SU-DHL-6 (cell line): ENCODE results near the gene F2RL1.
"Not testable (repeated sequence)": the region's sequence is repeated elsewhere in the genome, so short reads cannot be mapped to it uniquely, and the experiment has no call there.

Experiments used
- H2AFZ ChIP-seq: fragments of 200-600 bp; sonication (generic); 2 replicates; pipeline ENCODE4 v1.6.1; 2014; ENCODE audit warnings: low read depth, mild to moderate bottlenecking, moderate library complexity, mixed read lengths, antibody characterized with exemption, low read length; ENCODE audit not compliant: severe bottlenecking
- H3F3A ChIP-seq: fragments of 200-600 bp; shearing (Covaris generic); 2 replicates; pipeline ENCODE4 v1.6.0; 2016; ENCODE audit warnings: antibody characterized with exemption, mild to moderate bottlenecking; ENCODE audit not compliant: insufficient read depth
- H3K27ac ChIP-seq: fragments of 200-600 bp; sonication (generic); 2 replicates; pipeline ENCODE4 v1.5.1; 2016; ENCODE audit warnings: low read depth, mild to moderate bottlenecking, low read length, moderate library complexity, mixed read lengths
- H3K27me3 ChIP-seq: fragments of 200-600 bp; sonication (generic), shearing (Covaris generic); 2 replicates; pipeline ENCODE4 v1.6.0; 2014; ENCODE audit warnings: mild to moderate bottlenecking, low read length
- H3K36me3 ChIP-seq: fragments of 200-600 bp; sonication (generic); 2 replicates; pipeline ENCODE4 v1.6.1; 2014; ENCODE audit warnings: mild to moderate bottlenecking, low read length, mixed read lengths
- H3K4me2 ChIP-seq: fragments of 300-600, 200-600 bp; shearing (Covaris generic), sonication (generic); 2 replicates; pipeline ENCODE4 v1.6.0; 2014; ENCODE audit warnings: low read length, low read depth, mild to moderate bottlenecking; ENCODE audit not compliant: poor library complexity, severe bottlenecking
- H3K4me3 ChIP-seq: fragments of 200-600 bp; sonication (generic); 2 replicates; pipeline ENCODE4 v1.5.1; 2014; ENCODE audit warnings: antibody characterized with exemption, low read length, mild to moderate bottlenecking, mixed read lengths; ENCODE audit not compliant: insufficient read depth, poor library complexity, severe bottlenecking
- H3K79me2 ChIP-seq: fragments of 200-600 bp; sonication (generic); 2 replicates; pipeline ENCODE4 v1.6.1; 2014; ENCODE audit warnings: mild to moderate bottlenecking, low read length, moderate library complexity; ENCODE audit not compliant: insufficient read depth
- H3K9ac ChIP-seq: fragments of 200-600 bp; sonication (generic); 2 replicates; pipeline ENCODE4 v1.7.0; 2014; ENCODE audit warnings: mild to moderate bottlenecking, low read length
- H3K9me2 ChIP-seq: fragments of 200-600 bp; sonication (generic); replicated peaks from 2 replicates; pipeline ENCODE4 v1.6.1; 2014; ENCODE audit warnings: low read length; ENCODE audit not compliant: insufficient read depth
- H3K9me3 ChIP-seq: fragments of 200-600 bp; sonication (generic); 2 replicates; pipeline ENCODE4 v1.6.1; 2014; ENCODE audit warnings: low read length, mixed read lengths; ENCODE audit not compliant: insufficient read depth
- H4K20me1 ChIP-seq: fragments of 200-600 bp; sonication (generic); 2 replicates; pipeline ENCODE4 v1.6.1; 2014; ENCODE audit warnings: low read depth, mild to moderate bottlenecking, antibody characterized with exemption, low read length, moderate library complexity, mixed read lengths
- CTCF ChIP-seq: fragments of 200-600 bp; sonication (generic); IDR thresholded peaks from one replicate; pipeline ENCODE4 v1.5.1; 2017; ENCODE audit warnings: antibody characterized with exemption, mild to moderate bottlenecking, low read length, moderate library complexity; ENCODE audit not compliant: insufficient read depth, poor library complexity, severe bottlenecking
- EZH2phosphoT487 ChIP-seq: fragments of 200-600 bp; sonication (generic), shearing (Covaris generic); conservative IDR thresholded peaks from 2 replicates; pipeline ENCODE4 v1.6.1; 2018; ENCODE audit warnings: mild to moderate bottlenecking, antibody characterized with exemption, low read length, moderate library complexity, mixed read lengths

The F2RL1 gene

DNA sequence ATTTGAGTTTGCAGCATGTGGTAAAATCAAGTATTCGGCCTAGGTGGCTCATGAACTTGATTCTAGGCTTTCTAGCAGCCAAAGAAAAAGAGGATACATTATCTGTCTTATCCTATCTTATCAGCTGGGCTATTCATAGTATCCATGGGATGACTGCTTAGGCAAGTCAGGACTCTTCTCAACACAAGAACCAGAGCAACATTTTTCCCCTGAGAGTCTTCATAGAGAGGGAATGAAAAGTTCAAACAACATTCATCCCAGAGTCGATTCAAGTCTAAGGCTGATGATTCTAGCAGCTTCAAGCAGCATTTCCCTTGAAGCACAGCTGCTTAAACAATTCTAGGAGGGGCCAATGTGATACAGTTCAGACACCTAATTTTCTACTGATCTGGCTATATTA is 33.9 kb downstream of the F2RL1 start:
- no peaks in the 10 kb centered on the region for H3K79me2 ChIP-seq
- no peak overlapping the region for H3K4me3 ChIP-seq
- H3F3A ChIP-seq = no peaks in the 10 kb centered on the region
- H3K27me3 ChIP-seq = no peaks in the 10 kb centered on the region
- no peak for TF ChIP-seq EZH2phosphoT487
- no peak for TF ChIP-seq CTCF
- H2AFZ ChIP-seq = no peak overlapping the region
- no peak overlapping the region for H3K27ac ChIP-seq
- H3K36me3 ChIP-seq = no peaks in the 10 kb centered on the region
- no peaks in the 10 kb centered on the region for H3K9me3 ChIP-seq
- H3K9me2 ChIP-seq = no peaks in the 10 kb centered on the region
- no peak overlapping the region for H3K4me2 ChIP-seq
- H4K20me1 ChIP-seq = no peaks in the 10 kb centered on the region
- no peak overlapping the region for H3K9ac ChIP-seq

DNA sequence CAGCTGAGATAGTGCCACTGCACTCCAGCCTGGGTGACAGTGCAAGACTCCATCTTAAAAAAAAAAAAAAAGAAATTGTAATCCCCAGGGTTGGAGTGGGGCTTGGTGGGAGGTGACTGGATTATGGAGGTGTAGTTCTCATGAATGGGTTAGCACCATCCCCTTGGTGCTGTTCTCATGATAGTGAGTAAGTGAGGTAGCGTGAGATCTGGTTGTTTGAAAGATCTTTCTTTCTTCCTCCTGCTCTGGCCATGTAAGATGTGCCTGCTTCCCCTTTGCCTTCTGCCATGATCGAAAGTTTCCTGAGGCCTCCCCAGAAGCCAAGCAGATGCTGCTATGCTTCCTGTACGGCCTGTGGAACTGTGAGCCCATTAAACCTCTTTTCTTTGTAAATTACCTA is 34.9 kb downstream of the F2RL1 start:
- not testable (repeated sequence) for H4K20me1 ChIP-seq, H2AFZ ChIP-seq, H3K9me3 ChIP-seq, H3F3A ChIP-seq, H3K27me3 ChIP-seq, H3K4me2 ChIP-seq, H3K9me2 ChIP-seq, H3K27ac ChIP-seq, H3K36me3 ChIP-seq, H3K79me2 ChIP-seq, H3K4me3 ChIP-seq, H3K9ac ChIP-seq

DNA sequence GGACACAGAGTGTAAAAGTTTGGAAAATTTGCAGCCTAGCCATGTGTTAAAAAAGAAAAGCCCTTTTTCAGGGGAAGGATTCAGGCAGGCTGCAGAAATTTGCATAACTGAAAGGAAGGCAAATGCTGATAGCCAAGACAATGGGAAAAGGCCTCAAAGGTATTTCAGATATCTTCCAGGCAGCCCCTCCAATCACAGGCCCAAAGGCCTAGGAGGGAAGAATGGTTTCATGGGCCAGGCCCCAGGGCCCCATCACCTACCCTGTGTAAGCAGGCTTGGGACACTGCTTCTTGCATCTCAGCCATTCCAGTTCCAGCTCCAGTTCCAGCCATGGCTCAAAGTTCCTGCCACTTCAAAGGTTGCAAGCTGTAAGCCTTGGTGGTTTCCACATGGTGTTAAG is 35.8 kb downstream of the F2RL1 start:
- no peaks in the 10 kb centered on the region for H3K36me3 ChIP-seq
- H3F3A ChIP-seq = no peaks in the 10 kb centered on the region
- no peak overlapping the region for H2AFZ ChIP-seq
- H4K20me1 ChIP-seq = no peaks in the 10 kb centered on the region
- no peaks in the 10 kb centered on the region for H3K9me3 ChIP-seq
- no peaks in the 10 kb centered on the region for H3K27me3 ChIP-seq
- H3K4me3 ChIP-seq = no peak overlapping the region
- H3K9me2 ChIP-seq = no peaks in the 10 kb centered on the region
- no peak overlapping the region for H3K27ac ChIP-seq
- H3K79me2 ChIP-seq = no peaks in the 10 kb centered on the region
- no peak overlapping the region for H3K9ac ChIP-seq
- H3K4me2 ChIP-seq = no peak overlapping the region
- TF ChIP-seq EZH2phosphoT487 = no peak
- TF ChIP-seq CTCF = no peak

DNA sequence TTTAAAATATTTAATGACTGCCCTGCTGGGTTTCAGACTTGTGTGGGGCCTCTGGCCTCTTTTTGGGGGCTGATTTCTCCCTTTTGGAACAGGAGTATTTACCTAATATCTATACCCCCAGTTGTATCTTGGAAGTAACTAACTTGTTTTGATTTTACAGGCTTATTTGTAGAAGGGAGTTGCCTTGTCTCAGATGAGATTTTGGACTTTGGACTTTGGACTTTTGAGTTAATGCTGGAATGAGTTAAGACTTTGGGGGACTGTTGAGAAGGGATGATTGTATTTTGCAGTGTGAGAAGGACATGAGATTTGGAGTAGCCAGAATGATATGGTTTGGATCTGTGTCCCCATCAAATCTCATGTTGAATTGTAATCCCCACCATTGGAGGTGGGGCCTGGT is 36.7 kb downstream of the F2RL1 start:
- not testable (repeated sequence) for H3K27ac ChIP-seq, H3K4me2 ChIP-seq, H3K9me3 ChIP-seq, H2AFZ ChIP-seq, H3K79me2 ChIP-seq, H3K4me3 ChIP-seq, H3K9ac ChIP-seq, H3K36me3 ChIP-seq, H3K27me3 ChIP-seq, H3K9me2 ChIP-seq, H4K20me1 ChIP-seq, H3F3A ChIP-seq
